Natural killer cell (primary cell): Measurements from ENCODE around the gene SPOCK2. TPM values are rescaled to one million over a fixed set of nuclear protein-coding genes. Genes with fewer than 3 reads are reported as not detected.

Experiments
- ATAC-seq, 3 donors: fragments of 150-1000 bp in 2 of 3; fragments of 200-7000 bp in 1 of 3; cut with Tn5 transposase; 1 replicate in 1 of 3; 2 replicates in 2 of 3; pipeline ENCODE4 v1.10.0; 2021; ENCODE audit warnings: mild to moderate bottlenecking in 2 of 3, moderate library complexity in 2 of 3
- DNase-seq, 2 donors: peaks; one replicate each; pipeline versions ENCODE4 v3.0.0 to v3.0.0-alpha.2; 2013 to 2021; ENCODE audit warnings: mixed read lengths in 1 of 2
- H3K27ac ChIP-seq: one replicate; pipeline ENCODE4 v1.5.1; 2013; ENCODE audit warnings: mild to moderate bottlenecking, low read length
- H3K27me3 ChIP-seq: one replicate; pipeline ENCODE4 v1.6.1; 2013; ENCODE audit warnings: low read length; ENCODE audit not compliant: control insufficient read depth, insufficient read depth
- H3K36me3 ChIP-seq: one replicate; pipeline ENCODE4 v1.6.1; 2013; ENCODE audit warnings: low read length; ENCODE audit not compliant: control insufficient read depth, insufficient read depth
- H3K4me1 ChIP-seq: one replicate; pipeline ENCODE4 v1.6.1; 2013; ENCODE audit warnings: low read length; ENCODE audit not compliant: control insufficient read depth, insufficient read depth
- H3K4me3 ChIP-seq: one replicate; pipeline ENCODE4 v1.5.1; 2013; ENCODE audit warnings: low read length
- H3K9me3 ChIP-seq: one replicate; pipeline ENCODE4 v1.6.1; 2013; ENCODE audit warnings: low read length; ENCODE audit not compliant: control insufficient read depth, insufficient read depth
- H3K27ac Mint-ChIP-seq, 2 donors: one replicate each; pipeline ENCODE4 v1.8.0; 2022; ENCODE audit warnings: mild to moderate bottlenecking in 2 of 2, mixed read lengths in 2 of 2, moderate library complexity in 1 of 2
- H3K27me3 Mint-ChIP-seq, 2 donors: one replicate each; pipeline ENCODE4 v1.8.0; 2022; ENCODE audit warnings: low read depth in 2 of 2, mixed read lengths in 2 of 2
- H3K36me3 Mint-ChIP-seq: one replicate; pipeline ENCODE4 v1.8.0; 2022; ENCODE audit warnings: mixed read lengths
- H3K4me1 Mint-ChIP-seq, 2 donors: one replicate each; pipeline ENCODE4 v1.8.0; 2022; ENCODE audit warnings: mixed read lengths in 2 of 2
- H3K4me3 Mint-ChIP-seq: one replicate; pipeline ENCODE4 v1.8.0; 2022; ENCODE audit warnings: mild to moderate bottlenecking, moderate library complexity, mixed read lengths
- H3K9me3 Mint-ChIP-seq, 2 donors: one replicate each; pipeline ENCODE4 v1.8.0; 2022; ENCODE audit warnings: mixed read lengths in 2 of 2
- WGBS: methylation state at CpG from one replicate; pipeline ENCODE4 v1.1.7; 2013; ENCODE audit warnings: missing lambda C conversion rate; ENCODE audit not compliant: insufficient coverage; 5-methylcytosine and 5-hydroxymethylcytosine counted together
- intact Hi-C: fragments of 100-400 bp; cut with micrococcal nuclease; formaldehyde crosslinking; loops from one replicate; pipeline ENCODE4 v1.14.2; 2022
- total RNA-seq, 4 donors: library from RNA; stranded (reverse); fragments of 120-200 nt in 1 of 4; gene quantifications; one replicate each; pipeline versions ENCODE4 v1.2.3 to v1.2.4, GENCODE V29; 2013 to 2022
- TF ChIP-seq, protein P1 (sequence below): fragments of 200-600 bp; IDR thresholded peaks from one replicate; pipeline ENCODE4 v1.8.0; 2022; ENCODE audit warnings: antibody characterized with exemption

SPOCK2 gene
- total RNA-seq, 3 donors from 2014 or later (not counting 1 experiment from before 2014, with no cell fraction given), result 258 to 329 (median 293) TPM

DNA sequence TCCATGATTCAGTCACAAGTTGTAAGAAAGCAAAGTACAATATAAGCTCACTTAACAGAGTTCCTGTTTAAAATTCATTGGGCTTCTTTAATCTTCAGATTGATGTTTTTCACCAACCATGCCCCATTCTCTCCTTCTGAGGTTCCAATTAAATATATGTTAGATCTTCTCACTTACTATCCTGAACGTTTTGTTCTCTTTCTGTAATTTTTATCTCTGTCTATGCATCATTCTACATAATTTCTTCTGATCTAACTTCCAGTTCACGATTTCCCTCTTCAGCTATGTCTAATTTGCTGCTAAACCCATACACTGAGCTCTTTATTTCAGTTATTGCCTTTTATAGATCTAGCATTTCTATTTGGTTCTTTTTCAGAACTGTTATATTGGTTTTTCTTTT is 28.0 kb upstream of the SPOCK2 start:
- intact Hi-C loops, result no loop called here
- Histone ChIP-seq H3K27me3 (no peaks in the 10 kb centered on the region), H3K4me3 (no peak overlapping the region), H3K9me3 (peaks cover 2% of the 10 kb centered on the region), H3K36me3 (peaks cover 3% of the 10 kb centered on the region), H3K27ac (no peak overlapping the region), H3K4me1 (no peaks in the 10 kb centered on the region)
- peaks cover 2 to 3% of the 10 kb centered on the region in 2 donors for H3K9me3 Mint-ChIP-seq
- H3K4me1 Mint-ChIP-seq, result peaks cover 0 to 14% of the 10 kb centered on the region in 2 donors
- no peak overlapping the region for H3K27ac Mint-ChIP-seq
- 97% methylated on average over 2 of the region's 2 CpGs for WGBS
- peaks cover 30% of the 10 kb centered on the region for H3K36me3 Mint-ChIP-seq
- DNase-seq (no peak), ATAC-seq (no peak)
- H3K27me3 Mint-ChIP-seq, result no peaks in the 10 kb centered on the region
- H3K4me3 Mint-ChIP-seq, result no peak overlapping the region
- TF ChIP-seq, protein P1, sequence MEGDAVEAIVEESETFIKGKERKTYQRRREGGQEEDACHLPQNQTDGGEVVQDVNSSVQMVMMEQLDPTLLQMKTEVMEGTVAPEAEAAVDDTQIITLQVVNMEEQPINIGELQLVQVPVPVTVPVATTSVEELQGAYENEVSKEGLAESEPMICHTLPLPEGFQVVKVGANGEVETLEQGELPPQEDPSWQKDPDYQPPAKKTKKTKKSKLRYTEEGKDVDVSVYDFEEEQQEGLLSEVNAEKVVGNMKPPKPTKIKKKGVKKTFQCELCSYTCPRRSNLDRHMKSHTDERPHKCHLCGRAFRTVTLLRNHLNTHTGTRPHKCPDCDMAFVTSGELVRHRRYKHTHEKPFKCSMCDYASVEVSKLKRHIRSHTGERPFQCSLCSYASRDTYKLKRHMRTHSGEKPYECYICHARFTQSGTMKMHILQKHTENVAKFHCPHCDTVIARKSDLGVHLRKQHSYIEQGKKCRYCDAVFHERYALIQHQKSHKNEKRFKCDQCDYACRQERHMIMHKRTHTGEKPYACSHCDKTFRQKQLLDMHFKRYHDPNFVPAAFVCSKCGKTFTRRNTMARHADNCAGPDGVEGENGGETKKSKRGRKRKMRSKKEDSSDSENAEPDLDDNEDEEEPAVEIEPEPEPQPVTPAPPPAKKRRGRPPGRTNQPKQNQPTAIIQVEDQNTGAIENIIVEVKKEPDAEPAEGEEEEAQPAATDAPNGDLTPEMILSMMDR, result no peak

DNA sequence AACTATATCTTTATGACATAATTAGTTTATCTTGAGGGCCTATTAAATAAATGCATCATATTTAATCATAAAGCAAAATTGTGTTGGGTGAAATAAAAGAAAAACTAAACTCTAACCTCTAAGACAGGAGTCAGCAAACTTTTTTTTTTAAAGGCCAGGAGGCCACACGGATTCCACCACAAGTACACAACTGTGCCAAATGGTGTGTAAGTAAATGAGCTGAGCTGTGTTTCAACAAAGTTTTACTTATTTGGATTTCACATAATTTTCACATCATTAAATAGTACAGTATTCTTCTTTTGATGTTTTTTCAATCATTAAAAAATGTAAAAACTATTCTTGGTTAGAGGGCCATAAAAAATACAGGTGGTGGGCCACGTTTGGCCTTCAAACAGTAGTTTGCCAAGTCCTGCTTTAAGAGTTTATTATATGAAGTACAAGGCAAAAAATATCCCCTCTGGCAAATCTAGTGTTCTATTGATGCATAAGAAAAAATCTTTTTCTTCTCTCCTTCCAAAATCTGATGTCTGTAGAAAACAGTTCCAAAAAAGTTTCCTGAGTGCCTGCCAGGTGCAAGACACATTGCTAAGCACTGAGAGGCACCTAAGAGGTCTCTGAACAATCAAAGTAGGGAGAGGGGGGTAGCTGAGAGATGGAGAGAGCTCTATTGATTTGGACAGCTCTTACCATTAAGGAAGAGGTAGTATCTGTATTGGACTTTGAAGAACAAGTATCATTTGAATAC is 26.5 kb upstream of the SPOCK2 start:
- no peak overlapping the region for H3K27ac ChIP-seq
- peaks cover 2% of the 10 kb centered on the region for H3K9me3 ChIP-seq
- no peaks in the 10 kb centered on the region for H3K27me3 ChIP-seq
- peaks cover 30% of the 10 kb centered on the region for H3K36me3 Mint-ChIP-seq
- H3K9me3 Mint-ChIP-seq, result peaks cover 2 to 3% of the 10 kb centered on the region in 2 donors
- intact Hi-C loops, result no loop called here
- H3K36me3 ChIP-seq, result peaks cover 5% of the 10 kb centered on the region
- no peak for DNase-seq
- H3K27ac Mint-ChIP-seq, result no peak overlapping the region
- H3K4me3 Mint-ChIP-seq, result no peak overlapping the region
- no peaks in the 10 kb centered on the region for H3K4me1 ChIP-seq
- ATAC-seq, result no peak
- TF ChIP-seq, protein P1, result no peak
- H3K27me3 Mint-ChIP-seq, result no peaks in the 10 kb centered on the region
- peaks cover 0 to 14% of the 10 kb centered on the region in 2 donors for H3K4me1 Mint-ChIP-seq
- WGBS, result no CpG with 5 or more reads among the region's 2 CpGs
- H3K4me3 ChIP-seq, result no peak overlapping the region

DNA sequence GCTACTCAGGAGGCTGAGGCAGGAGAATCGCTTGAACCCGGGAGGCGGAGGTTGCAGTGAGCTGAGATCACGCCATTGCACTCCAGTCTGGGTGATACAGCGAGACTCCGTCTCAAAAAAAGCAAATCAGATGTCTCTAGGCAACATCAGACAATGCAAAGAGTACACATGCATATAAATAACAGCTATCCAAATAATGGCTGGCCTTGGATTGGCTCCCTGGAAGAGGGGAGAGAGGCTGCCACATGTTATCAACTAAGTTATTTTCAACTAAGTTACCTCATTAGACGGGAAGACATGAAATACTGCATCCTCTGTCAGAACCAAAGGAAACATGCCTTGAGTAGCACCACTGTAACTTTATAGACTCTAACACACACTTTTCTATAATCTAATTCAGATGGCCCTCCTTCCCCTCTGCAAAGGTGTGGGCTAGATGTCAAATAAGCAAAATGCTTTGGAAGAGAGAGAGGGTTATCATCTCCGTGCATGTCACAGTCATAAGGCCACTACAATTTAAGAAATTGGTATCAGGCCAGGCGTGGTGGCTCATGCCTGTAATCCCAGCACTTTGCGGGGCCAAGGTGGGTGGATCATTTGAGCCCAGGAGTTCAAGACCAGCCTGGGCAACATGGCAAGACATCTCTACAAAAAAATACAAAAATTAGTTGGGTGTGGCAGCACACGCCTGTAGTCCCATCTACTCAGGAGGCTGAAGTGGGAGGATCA is 22.5 kb upstream of the SPOCK2 start:
- H3K4me1 ChIP-seq, result peaks cover 12% of the 10 kb centered on the region
- Mint-ChIP-seq H3K9me3 (no peaks in the 10 kb centered on the region), H3K27ac (no peak overlapping the region), H3K4me1 (peaks cover 13 to 34% of the 10 kb centered on the region in 2 donors), H3K27me3 (no peaks in the 10 kb centered on the region), H3K36me3 (peaks cover 15% of the 10 kb centered on the region), H3K4me3 (no peak overlapping the region)
- 93% methylated on average over 11 of the region's 11 CpGs for WGBS
- H3K4me3 ChIP-seq, result no peak overlapping the region
- no peak for DNase-seq
- ATAC-seq, result no peak
- H3K27me3 ChIP-seq, result no peaks in the 10 kb centered on the region
- no peak overlapping the region for H3K27ac ChIP-seq
- TF ChIP-seq, protein P1, result no peak
- intact Hi-C loops, result no loop called here
- H3K36me3 ChIP-seq, result peaks cover 2% of the 10 kb centered on the region
- no peaks in the 10 kb centered on the region for H3K9me3 ChIP-seq
